ENCODE measurements around the gene B4GALNT2.
A peak's percentile ranks its signal among the peaks of the same experiment; 100 is the strongest.

B4GALNT2 gene

DNA sequence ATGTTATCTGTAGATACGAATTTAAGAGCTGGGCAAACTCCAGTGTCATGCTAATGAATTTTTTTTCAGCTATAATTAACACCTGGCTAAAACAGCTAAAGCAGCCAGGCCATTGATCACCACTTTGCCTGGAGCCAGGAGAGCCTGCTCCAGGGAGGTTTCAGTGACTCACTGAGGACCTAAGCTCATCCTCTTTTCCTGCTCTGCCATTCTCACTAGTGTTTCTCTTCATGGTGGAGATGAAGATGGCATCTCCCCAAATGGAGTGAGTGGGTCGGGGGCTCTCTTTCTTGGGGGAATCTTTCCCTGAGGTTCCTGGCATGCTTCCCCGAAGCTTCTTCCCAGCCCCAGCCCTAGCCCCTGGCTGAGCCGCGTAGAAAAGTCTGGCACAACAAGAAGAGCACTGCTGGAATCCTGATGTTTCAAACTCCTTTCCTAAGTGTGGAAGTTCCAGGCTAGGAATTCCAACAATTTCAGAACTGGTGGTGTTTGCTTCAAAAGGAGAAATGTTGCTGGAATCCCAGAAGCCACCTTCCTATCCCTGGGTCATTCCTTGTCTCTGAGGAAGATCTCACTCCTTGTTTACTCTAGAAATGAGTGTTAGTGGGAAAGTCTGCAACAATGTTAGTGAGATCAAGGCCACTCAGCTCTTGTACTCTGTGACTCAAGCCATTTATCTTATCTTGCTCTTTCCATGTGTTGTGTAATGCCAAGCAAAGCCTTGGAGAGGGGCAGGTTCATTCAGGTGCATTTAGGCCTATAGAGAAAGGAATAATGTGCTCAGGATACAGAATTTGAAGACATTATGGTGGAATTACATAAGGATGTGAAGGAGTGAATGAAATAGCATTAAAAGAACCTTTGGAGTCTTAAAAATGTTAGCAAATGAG is 26.0 kb upstream of the B4GALNT2 start:
- Histone ChIP-seq H3K27ac (peak overlapping the region; percentile 66), H3K4me3 (ENCODE audit: low read depth, low read length) (no peak overlapping the region), H3K36me3 (replicated peaks) (no peaks in the 10 kb centered on the region), H3K27me3 (replicated peaks) (no peaks in the 10 kb centered on the region)
- in situ Hi-C loops (cut with HindIII; ENCODE audit: low pct_ligation_motif_present, low sequenced_read_pairs): no loop called here
- peak; percentile 59 for DNase-seq
- TF ChIP-seq, protein P1, sequence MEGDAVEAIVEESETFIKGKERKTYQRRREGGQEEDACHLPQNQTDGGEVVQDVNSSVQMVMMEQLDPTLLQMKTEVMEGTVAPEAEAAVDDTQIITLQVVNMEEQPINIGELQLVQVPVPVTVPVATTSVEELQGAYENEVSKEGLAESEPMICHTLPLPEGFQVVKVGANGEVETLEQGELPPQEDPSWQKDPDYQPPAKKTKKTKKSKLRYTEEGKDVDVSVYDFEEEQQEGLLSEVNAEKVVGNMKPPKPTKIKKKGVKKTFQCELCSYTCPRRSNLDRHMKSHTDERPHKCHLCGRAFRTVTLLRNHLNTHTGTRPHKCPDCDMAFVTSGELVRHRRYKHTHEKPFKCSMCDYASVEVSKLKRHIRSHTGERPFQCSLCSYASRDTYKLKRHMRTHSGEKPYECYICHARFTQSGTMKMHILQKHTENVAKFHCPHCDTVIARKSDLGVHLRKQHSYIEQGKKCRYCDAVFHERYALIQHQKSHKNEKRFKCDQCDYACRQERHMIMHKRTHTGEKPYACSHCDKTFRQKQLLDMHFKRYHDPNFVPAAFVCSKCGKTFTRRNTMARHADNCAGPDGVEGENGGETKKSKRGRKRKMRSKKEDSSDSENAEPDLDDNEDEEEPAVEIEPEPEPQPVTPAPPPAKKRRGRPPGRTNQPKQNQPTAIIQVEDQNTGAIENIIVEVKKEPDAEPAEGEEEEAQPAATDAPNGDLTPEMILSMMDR (IDR thresholded peaks at IDR 0.05; ENCODE audit: low read depth, low read length, missing control alignments): no peak

DNA sequence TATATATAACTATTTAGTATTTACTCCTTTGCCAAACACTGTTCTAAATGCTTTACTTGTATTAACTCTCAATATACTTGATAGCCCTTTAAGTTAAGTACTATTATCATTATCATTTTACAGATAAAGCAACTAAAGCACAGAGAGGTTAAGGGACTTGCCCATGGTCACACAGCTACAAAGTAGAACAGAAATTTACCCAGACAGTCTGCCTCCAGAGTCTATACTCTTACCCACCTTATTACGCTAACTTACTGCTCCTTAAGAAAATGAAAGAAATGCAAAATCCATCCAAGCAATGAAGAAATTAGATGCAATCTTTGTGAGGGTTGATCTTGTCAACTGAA is 25.4 kb upstream of the B4GALNT2 start:
- Histone ChIP-seq H3K27ac (no peak overlapping the region), H3K4me3 (ENCODE audit: low read depth, low read length) (no peak overlapping the region), H3K27me3 (replicated peaks) (no peaks in the 10 kb centered on the region), H3K36me3 (replicated peaks) (no peaks in the 10 kb centered on the region)
- TF ChIP-seq, protein P1 (IDR thresholded peaks at IDR 0.05; ENCODE audit: low read depth, low read length, missing control alignments): no peak
- DNase-seq: no peak
- in situ Hi-C loops (cut with HindIII; ENCODE audit: low pct_ligation_motif_present, low sequenced_read_pairs): no loop called here

DNA sequence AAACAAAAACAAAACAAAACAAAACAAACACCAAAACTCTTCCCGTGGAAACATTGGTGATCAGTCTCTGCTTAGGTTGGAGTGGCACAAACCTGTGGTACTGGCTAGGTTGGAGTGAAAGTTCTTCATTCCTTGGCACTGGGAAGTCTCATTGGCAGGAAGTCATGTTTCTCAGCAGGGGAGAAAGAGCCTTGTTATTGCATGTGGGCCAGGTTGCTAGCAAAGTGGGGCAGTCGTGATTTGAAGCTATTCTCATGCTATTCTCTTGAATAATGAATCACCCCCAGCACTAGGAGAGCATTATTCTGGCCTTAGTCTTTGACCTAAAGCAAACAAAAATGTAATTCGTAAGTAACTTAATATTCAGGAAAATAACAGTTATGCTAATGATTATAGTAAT is 24.3 kb upstream of the B4GALNT2 start:
- TF ChIP-seq, protein P1 (IDR thresholded peaks at IDR 0.05; ENCODE audit: low read depth, low read length, missing control alignments): no peak

DNA sequence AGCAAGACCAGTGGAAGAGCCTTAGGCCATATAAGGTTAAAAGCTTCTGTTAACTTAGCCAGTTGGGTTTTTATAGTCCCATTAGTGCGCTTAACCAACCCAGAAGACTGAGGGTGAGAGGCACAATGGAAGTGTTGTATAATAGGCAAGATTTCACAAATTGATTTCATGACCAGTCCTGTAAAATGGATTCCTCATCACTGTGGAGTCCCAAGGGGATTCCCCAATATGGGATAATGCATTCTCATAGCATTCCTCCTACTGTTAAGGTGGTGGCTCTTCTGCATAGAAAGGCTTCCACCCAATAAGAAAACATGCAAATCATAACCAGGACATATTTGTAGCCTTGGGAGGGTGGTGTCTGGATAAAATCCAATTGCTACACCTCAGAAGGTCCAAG is 22.1 kb upstream of the B4GALNT2 start:
- Histone ChIP-seq H3K27ac (no peak overlapping the region), H3K4me3 (ENCODE audit: low read depth, low read length) (no peak overlapping the region), H3K36me3 (replicated peaks) (no peaks in the 10 kb centered on the region), H3K27me3 (replicated peaks) (no peaks in the 10 kb centered on the region)
- TF ChIP-seq, protein P1 (IDR thresholded peaks at IDR 0.05; ENCODE audit: low read depth, low read length, missing control alignments): no peak
- DNase-seq: no peak
- in situ Hi-C loops (cut with HindIII; ENCODE audit: low pct_ligation_motif_present, low sequenced_read_pairs): no loop called here

More for the DNA sequence above, 24.3 kb upstream of the B4GALNT2 start:
- Histone ChIP-seq H3K4me3 (ENCODE audit: low read depth, low read length) (no peak overlapping the region), H3K27me3 (replicated peaks) (no peaks in the 10 kb centered on the region), H3K27ac (peak overlapping the region; percentile 54), H3K36me3 (replicated peaks) (no peaks in the 10 kb centered on the region)
- in situ Hi-C loops (cut with HindIII; ENCODE audit: low pct_ligation_motif_present, low sequenced_read_pairs): no loop called here
- DNase-seq: peak; percentile 89

DNA sequence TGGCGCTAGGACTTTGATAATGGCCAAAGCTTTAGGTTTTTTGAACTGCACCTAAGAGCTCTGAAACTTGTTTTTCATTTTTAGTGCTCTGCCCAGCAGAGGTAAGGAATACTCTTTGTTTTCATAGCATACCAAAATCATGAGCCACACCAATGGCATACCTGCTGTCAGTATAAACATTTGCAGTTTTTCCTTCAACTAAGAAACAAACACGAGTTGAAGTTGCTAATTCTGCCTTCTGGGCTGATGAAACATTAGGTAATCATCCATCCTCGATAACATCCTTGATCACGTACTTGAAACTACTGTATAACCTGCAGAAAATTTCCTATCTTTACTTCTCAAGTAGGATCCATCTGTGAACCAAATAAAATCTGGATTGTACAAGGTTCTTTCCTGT is 20.6 kb upstream of the B4GALNT2 start:
- Histone ChIP-seq H3K27ac (no peak overlapping the region), H3K4me3 (ENCODE audit: low read depth, low read length) (no peak overlapping the region), H3K27me3 (replicated peaks) (no peaks in the 10 kb centered on the region), H3K36me3 (replicated peaks) (no peaks in the 10 kb centered on the region)
- in situ Hi-C loops (cut with HindIII; ENCODE audit: low pct_ligation_motif_present, low sequenced_read_pairs): no loop called here
- TF ChIP-seq, protein P1 (IDR thresholded peaks at IDR 0.05; ENCODE audit: low read depth, low read length, missing control alignments): no peak
- DNase-seq: no peak

DNA sequence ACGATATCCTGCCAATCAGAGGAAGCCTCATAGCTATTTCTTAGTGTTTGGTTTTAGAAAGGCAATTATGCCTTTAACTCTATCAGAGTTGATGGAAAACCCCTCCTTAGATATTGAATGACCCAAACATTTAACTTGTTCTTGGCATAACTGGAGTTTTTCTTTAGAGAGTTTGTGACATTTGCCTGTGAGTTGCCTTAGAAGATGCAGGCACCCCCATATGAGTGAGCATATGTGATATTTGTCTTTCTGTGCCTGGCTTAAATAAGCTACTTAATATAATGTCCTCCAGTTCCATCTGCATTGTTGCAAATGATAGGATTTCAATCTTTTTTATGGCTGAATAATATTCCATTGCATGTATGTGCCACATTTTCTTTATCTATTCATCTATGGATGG is 19.6 kb upstream of the B4GALNT2 start:
- TF ChIP-seq, protein P1 (IDR thresholded peaks at IDR 0.05; ENCODE audit: low read depth, low read length, missing control alignments): no peak
- DNase-seq: no peak
- Histone ChIP-seq H3K27me3 (replicated peaks) (no peaks in the 10 kb centered on the region), H3K27ac (no peak overlapping the region), H3K36me3 (replicated peaks) (no peaks in the 10 kb centered on the region), H3K4me3 (ENCODE audit: low read depth, low read length) (no peak overlapping the region)
- in situ Hi-C loops (cut with HindIII; ENCODE audit: low pct_ligation_motif_present, low sequenced_read_pairs): no loop called here

Data from brain microvascular endothelial cell (primary cell).